HUES64 (cell line): ENCODE data around the gene TRMT112.

Source experiments
- H3K27ac ChIP-seq: 2 replicates; pipeline ENCODE4 v1.7.0; 2013; ENCODE audit warnings: low read depth, low read length, inconsistent platforms
- H3K27me3 ChIP-seq: 2 replicates; pipeline ENCODE4 v1.6.1; 2013; ENCODE audit warnings: mild to moderate bottlenecking, low read length; ENCODE audit not compliant: insufficient read depth
- H3K36me3 ChIP-seq: 2 replicates; pipeline ENCODE4 v1.6.1; 2013; ENCODE audit warnings: mild to moderate bottlenecking, low read length; ENCODE audit not compliant: insufficient read depth
- H3K4me1 ChIP-seq: 2 replicates; pipeline ENCODE4 v1.6.1; 2013; ENCODE audit warnings: mild to moderate bottlenecking, low read length, moderate library complexity; ENCODE audit not compliant: insufficient read depth
- H3K4me3 ChIP-seq: 2 replicates; pipeline ENCODE4 v1.5.1; 2013; ENCODE audit warnings: mild to moderate bottlenecking, low read length, moderate library complexity
- H3K9ac ChIP-seq: 2 replicates; pipeline ENCODE4 v1.6.1; 2013; ENCODE audit warnings: mild to moderate bottlenecking, low read depth, low read length
- H3K9me3 ChIP-seq: 2 replicates; pipeline ENCODE4 v1.6.1; 2013; ENCODE audit warnings: low read depth, low read length; ENCODE audit not compliant: insufficient read depth
- WGBS: fragments of 150-250, 120-280 bp; methylation state at CpG from one replicate; pipeline ENCODE4 v1.1.7; 2013; ENCODE audit warnings: missing lambda C conversion rate; 5-methylcytosine and 5-hydroxymethylcytosine counted together

The TRMT112 gene

DNA sequence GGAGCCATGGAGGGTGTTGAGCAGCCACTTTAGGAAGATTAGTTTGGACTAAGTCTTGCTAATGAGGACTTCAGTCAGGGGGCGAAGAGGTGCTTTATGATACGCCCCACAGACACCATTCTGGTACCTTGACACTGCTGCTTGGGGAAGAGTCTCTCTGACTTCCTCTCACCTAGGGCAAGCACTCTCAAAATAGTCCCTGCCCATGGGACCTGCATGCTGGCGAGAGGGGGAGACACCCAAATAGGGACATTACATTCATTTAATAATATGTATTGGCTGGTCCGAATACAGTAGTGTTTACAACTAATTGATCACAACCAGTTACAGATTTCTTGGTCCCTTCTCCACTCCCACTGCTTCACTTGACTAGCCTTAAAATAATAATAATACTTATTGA is 21.6 kb downstream of the TRMT112 start:
- no peaks in the 10 kb centered on the region for H3K36me3 ChIP-seq
- peaks cover 100% of the 10 kb centered on the region for H3K27me3 ChIP-seq
- no peaks in the 10 kb centered on the region for H3K4me1 ChIP-seq
- no peak overlapping the region for H3K27ac ChIP-seq
- H3K9ac ChIP-seq: no peak overlapping the region
- 82% methylated on average over 2 of the region's 4 CpGs for WGBS
- H3K9me3 ChIP-seq: no peaks in the 10 kb centered on the region
- no peak overlapping the region for H3K4me3 ChIP-seq

DNA sequence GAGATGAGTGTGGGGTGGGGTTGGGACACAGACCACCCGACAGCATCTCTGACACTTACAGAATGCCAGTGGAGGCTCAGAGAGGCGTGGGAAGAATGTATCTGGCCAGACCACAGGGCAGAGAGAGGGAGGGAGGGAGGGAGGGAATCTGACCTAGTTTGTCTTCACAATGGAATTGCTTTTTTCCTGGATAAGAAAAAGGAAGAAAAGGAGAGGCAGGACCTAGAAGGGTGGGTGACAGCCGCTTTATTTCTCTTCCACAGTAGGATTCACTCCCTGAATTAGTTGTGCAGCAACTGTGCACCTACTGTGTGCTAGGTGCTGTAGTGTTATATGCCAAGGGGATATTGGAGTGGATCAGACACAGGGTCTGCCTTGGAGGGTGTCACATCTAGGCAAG is 22.6 kb downstream of the TRMT112 start:
- peaks cover 100% of the 10 kb centered on the region for H3K27me3 ChIP-seq
- H3K4me3 ChIP-seq: no peak overlapping the region
- no peaks in the 10 kb centered on the region for H3K9me3 ChIP-seq
- WGBS: 71% methylated on average over 3 of the region's 3 CpGs
- no peak overlapping the region for H3K27ac ChIP-seq
- H3K36me3 ChIP-seq: no peaks in the 10 kb centered on the region
- H3K4me1 ChIP-seq: no peaks in the 10 kb centered on the region
- no peak overlapping the region for H3K9ac ChIP-seq

GRCh38 chr11:64292460-64293254 is 24.7 kb downstream of the TRMT112 start:
- no peaks in the 10 kb centered on the region for H3K9me3 ChIP-seq
- no peaks in the 10 kb centered on the region for H3K4me1 ChIP-seq
- H3K4me3 ChIP-seq: peak overlapping the region; percentile 47
- H3K27ac ChIP-seq: no peak overlapping the region
- 39% methylated on average over 42 of the region's 42 CpGs for WGBS
- no peak overlapping the region for H3K9ac ChIP-seq
- H3K27me3 ChIP-seq: peaks cover 86% of the 10 kb centered on the region
- H3K36me3 ChIP-seq: no peaks in the 10 kb centered on the region

DNA sequence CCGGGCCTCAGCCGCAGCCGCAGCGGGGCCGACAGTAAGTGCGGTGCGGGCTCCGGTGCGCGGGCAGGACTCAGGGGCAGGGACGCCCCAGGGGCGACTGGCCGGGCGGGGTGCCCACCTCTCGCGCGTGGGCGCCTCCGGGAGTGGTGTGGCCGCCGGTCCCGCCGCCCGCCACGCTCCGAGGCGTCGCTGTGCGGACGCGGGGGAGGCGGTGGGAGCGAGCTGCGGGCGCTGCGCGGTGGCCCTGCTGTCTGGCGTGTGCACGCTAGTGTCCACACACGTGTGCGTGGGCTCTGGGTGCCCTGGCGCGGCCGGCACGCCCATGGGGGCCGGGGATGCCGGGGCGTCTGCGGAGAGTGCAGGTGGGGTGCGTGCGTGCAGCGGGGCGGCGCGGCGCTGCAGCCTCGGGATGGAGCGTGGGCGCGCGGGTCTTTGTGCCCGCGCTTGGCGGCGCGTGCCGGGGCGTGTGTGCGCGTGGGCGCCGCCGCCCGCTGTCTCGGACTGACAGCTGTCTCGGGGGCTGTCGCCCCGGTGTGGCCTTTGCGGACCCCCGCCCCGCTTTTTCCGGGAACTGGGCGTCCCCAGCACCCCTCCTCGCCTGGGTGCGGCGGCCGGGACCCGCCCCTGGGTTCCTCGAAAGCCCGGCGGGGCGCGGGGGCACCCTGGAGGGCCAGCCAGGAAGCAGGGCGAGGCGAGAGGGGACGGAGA is 25.5 kb downstream of the TRMT112 start:
- peaks cover 81% of the 10 kb centered on the region for H3K27me3 ChIP-seq
- H3K4me1 ChIP-seq: no peaks in the 10 kb centered on the region
- no peaks in the 10 kb centered on the region for H3K36me3 ChIP-seq
- WGBS: 2% methylated on average over 96 of the region's 96 CpGs
- H3K9ac ChIP-seq: no peak overlapping the region
- H3K4me3 ChIP-seq: peak overlapping the region; percentile 47
- H3K27ac ChIP-seq: no peak overlapping the region
- no peaks in the 10 kb centered on the region for H3K9me3 ChIP-seq

GRCh38 chr11:64291262-64291751 is 26.1 kb downstream of the TRMT112 start, which contains the start of gene KCNK4:
Gene KCNK4 (plus strand): TSS chr11:64291302. CDS start chr11:64293019, 1,717 bp downstream.
- Histone ChIP-seq H3K9ac (no peak within 1 kb of the TSS; the same call in 1 of the 2 replicates), H3K27me3 (peaks cover 80% of the 10 kb centered on the region)

DNA sequence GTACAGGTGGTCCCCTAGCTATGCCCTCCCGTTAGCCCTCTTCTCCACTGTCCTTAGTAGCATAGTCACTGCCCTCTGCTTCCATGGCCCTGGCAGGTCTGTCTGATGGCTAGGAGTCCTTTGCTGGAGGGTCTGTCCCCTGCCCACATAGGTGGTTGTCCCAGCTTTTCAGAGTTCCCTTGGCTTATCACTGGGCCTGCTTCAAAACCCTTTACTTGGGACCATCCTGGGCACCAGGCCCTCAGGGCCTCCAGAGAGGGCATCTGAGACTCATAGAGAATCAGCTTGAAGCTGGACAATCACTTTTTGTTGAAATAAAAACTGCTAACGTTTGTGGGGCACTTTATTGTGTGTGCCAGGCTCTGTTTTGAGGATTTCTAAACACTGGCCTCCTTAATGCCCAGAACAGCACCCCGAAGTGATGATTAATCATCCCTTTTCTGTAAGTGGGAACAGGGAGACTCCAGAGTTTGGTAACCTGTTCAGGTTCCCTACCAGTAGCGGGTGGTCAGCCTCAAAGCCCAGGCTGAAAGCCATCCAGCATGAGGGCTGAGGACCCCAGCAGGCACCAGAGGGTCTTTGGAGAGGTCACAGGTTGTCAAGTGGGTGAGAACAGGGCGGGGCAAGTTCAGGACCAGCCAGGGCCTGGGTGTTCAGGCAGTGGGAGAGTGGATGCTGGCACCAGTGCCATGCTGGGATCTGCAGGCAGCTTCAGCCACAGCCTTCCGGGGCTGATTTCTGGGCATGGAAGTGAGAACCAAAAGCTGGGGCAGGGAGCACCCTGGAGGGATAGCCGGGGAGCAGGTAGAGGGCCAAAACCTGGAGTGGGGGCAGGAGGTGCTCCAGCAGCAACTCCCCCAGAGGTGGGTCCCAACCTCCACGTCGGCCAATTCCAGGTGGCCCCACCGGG is 26.8 kb downstream of the TRMT112 start:
- Histone ChIP-seq H3K27me3 (peaks cover 76% of the 10 kb centered on the region), H3K4me1 (0 out of 2 replicates have a peak, but pooled peaks cover 3% of the 10 kb centered on the region), H3K9me3 (no peaks in the 10 kb centered on the region), H3K36me3 (no peaks in the 10 kb centered on the region), H3K27ac (no peak overlapping the region), H3K9ac (no peak overlapping the region), H3K4me3 (peak overlapping the region; percentile 47)
- 51% methylated on average over 10 of the region's 10 CpGs for WGBS

More at GRCh38 chr11:64291262-64291751, 26.1 kb downstream of the TRMT112 start, which contains the start of gene KCNK4:
- H3K9me3 ChIP-seq: no peaks in the 10 kb centered on the region
- peak within 1 kb of the TSS; percentile 47 for H3K4me3 ChIP-seq
- H3K27ac ChIP-seq: no peak within 1 kb of the TSS
- H3K36me3 ChIP-seq: no peaks in the 10 kb centered on the region
- 0 out of 2 replicates have a peak, but pooled peaks cover under 1% of the 10 kb centered on the region for H3K4me1 ChIP-seq
- WGBS: 1% methylated on average over 45 of the region's 45 CpGs

DNA sequence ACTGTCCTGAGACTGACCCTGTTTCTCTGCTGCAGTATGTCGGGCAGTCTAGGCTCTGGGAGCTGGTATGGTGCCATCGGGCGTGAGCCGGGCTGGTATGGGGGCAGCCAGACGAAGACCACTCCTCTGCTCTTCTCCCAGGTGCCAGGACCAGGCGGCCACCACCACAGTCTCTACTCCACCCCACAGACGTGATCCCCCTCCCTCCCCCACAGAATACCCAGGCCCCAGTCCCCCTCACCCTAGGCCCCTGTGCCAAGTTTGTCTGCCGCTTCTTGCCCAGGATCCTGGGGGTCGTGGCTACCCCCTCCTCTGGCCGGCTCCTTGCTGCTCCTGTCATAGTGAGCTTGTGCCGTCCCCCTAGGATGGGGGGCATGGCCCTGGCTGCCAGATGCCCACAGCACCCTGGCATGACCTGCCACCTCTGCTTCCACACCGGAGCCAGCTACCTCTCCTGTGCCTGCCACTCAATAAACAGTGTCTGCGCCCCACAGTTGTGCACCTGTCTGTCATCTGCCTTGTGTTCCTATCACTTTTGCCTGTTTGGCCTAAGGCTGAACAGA is 28.3 kb downstream of the TRMT112 start:
- Histone ChIP-seq H3K9ac (no peak overlapping the region), H3K27me3 (peaks cover 61% of the 10 kb centered on the region)
- WGBS: 90% methylated on average over 13 of the region's 13 CpGs

GRCh38 chr11:64288353-64288750 is 29.0 kb downstream of the TRMT112 start:
- 0 out of 2 replicates have a peak, but pooled peaks cover 6% of the 10 kb centered on the region for H3K4me1 ChIP-seq
- H3K27me3 ChIP-seq: peaks cover 54% of the 10 kb centered on the region
- no peak overlapping the region for H3K9ac ChIP-seq
- H3K4me3 ChIP-seq: no peak overlapping the region
- 91% methylated on average over 9 of the region's 9 CpGs for WGBS
- no peaks in the 10 kb centered on the region for H3K9me3 ChIP-seq
- no peak overlapping the region for H3K27ac ChIP-seq
- H3K36me3 ChIP-seq: no peaks in the 10 kb centered on the region

More for the DNA sequence above, 28.3 kb downstream of the TRMT112 start:
- no peak overlapping the region for H3K27ac ChIP-seq
- no peaks in the 10 kb centered on the region for H3K9me3 ChIP-seq
- 0 out of 2 replicates have a peak, but pooled peaks cover 3% of the 10 kb centered on the region for H3K4me1 ChIP-seq
- no peak overlapping the region for H3K4me3 ChIP-seq
- no peaks in the 10 kb centered on the region for H3K36me3 ChIP-seq

GRCh38 chr11:64287676-64288352 is 29.5 kb downstream of the TRMT112 start:
- no peak overlapping the region for H3K27ac ChIP-seq
- H3K36me3 ChIP-seq: no peaks in the 10 kb centered on the region
- H3K4me3 ChIP-seq: no peak overlapping the region
- WGBS: 93% methylated on average over 33 of the region's 33 CpGs
- no peaks in the 10 kb centered on the region for H3K9me3 ChIP-seq
- H3K9ac ChIP-seq: no peak overlapping the region
- H3K4me1 ChIP-seq: 0 out of 2 replicates have a peak, but pooled peaks cover 6% of the 10 kb centered on the region
- peaks cover 48% of the 10 kb centered on the region for H3K27me3 ChIP-seq

DNA sequence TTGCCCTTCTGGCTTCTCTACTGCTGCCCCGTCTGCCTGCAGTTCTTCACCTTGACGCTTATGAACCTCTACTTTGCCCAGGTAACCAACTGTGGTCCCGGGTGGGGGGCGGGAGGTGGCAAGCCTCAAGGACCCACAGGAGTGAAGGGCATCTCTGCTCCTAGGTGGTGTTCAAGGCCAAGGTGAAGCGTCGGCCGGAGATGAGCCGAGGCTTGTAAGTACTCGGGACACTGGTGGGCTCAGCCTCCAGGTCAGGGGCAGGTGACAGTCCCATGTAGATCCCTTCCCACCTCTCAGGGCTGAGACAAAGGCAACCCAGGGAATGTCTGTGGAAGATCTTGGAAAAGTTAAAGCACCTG is 30.6 kb downstream of the TRMT112 start:
- Histone ChIP-seq H3K4me1 (0 out of 2 replicates have a peak, but pooled peaks cover 6% of the 10 kb centered on the region), H3K27ac (no peak overlapping the region), H3K4me3 (no peak overlapping the region), H3K27me3 (peaks cover 38% of the 10 kb centered on the region), H3K36me3 (peaks cover 3% of the 10 kb centered on the region; the same call in 1 of the 2 replicates), H3K9ac (no peak overlapping the region), H3K9me3 (no peaks in the 10 kb centered on the region)
- WGBS: 91% methylated on average over 9 of the region's 9 CpGs
